Vagina (tissue), 2 donors: ENCODE measurements around the gene ALOX12B. TPM values are rescaled to one million over a fixed set of nuclear protein-coding genes. Genes with fewer than 3 reads are reported as not detected.

Source experiments
- DNase-seq, 2 donors: peaks; one replicate each; pipeline ENCODE4 v3.0.0-alpha.2; 2017; ENCODE audit errors: extremely low spot score in 2 of 2
- H3K27ac ChIP-seq: fragments of 200-600 bp; sonication (generic); one replicate; pipeline ENCODE4 v1.5.1; 2019
- H3K27me3 ChIP-seq: fragments of 200-600 bp; sonication (generic); one replicate; pipeline ENCODE4 v1.5.1; 2019
- H3K36me3 ChIP-seq, 2 donors: fragments of 200-600 bp; sonication (generic); one replicate each; pipeline ENCODE4 v1.5.1; 2017 to 2019
- H3K4me1 ChIP-seq: fragments of 200-600 bp; sonication (generic); one replicate; pipeline ENCODE4 v1.5.1; 2019
- H3K4me3 ChIP-seq, 2 donors: fragments of 200-600 bp; sonication (generic); 1 replicate in 1 of 2; 2 replicates in 1 of 2; pipeline ENCODE4 v1.5.1; 2016 to 2019
- H3K9me3 ChIP-seq: fragments of 200-600 bp; sonication (generic); one replicate; pipeline ENCODE4 v1.5.1; 2019
- CTCF ChIP-seq, 3 experiments: fragments of 450-650 bp in 2 of 3; fragments of 200-600 bp in 1 of 3; sonication (generic) in 1 of 3; IDR thresholded peaks; one replicate each; pipeline ENCODE4 v1.5.1; 2017 to 2019; ENCODE audit warnings: antibody characterized with exemption in 3 of 3, mild to moderate bottlenecking in 2 of 3, moderate library complexity in 2 of 3
- POLR2A ChIP-seq, 2 donors: fragments of 450-650 bp; IDR thresholded peaks; one replicate each; pipeline ENCODE4 v1.6.1; 2017; ENCODE audit warnings: antibody characterized with exemption in 2 of 2, mild to moderate bottlenecking in 2 of 2, moderate library complexity in 2 of 2
- POLR2AphosphoS5 ChIP-seq, 2 donors: sonication (generic); formaldehyde crosslinking; IDR thresholded peaks; one replicate each; pipeline ENCODE4 v1.9.0; 2017; ENCODE audit warnings: antibody characterized with exemption in 2 of 2, mild to moderate bottlenecking in 2 of 2, low read depth in 1 of 2; ENCODE audit not compliant: insufficient read depth in 1 of 2
- intact Hi-C: fragments of 100-400 bp; cut with DNase I; formaldehyde crosslinking; loops from one replicate; pipeline ENCODE4 v1.15.1; 2023
- total RNA-seq: library from RNA; depleted of rRNA; stranded (reverse); fragments of >200 nt; gene quantifications from one replicate; pipeline ENCODE4 v1.2.3, GENCODE V29; 2016

Gene ALOX12B
- total RNA-seq, 1 donor from 2014 or later, result 15.0 TPM

- intact Hi-C loops, result no loop called here
- no peak for TF ChIP-seq POLR2AphosphoS5 (IDR thresholded peaks at IDR 0.05; ENCODE audit: insufficient read depth in 1 of 2, low read depth in 1 of 2)
- TF ChIP-seq POLR2A (IDR thresholded peaks at IDR 0.05), result no peak
- TF ChIP-seq CTCF (IDR thresholded peaks at IDR 0.05), result no peak
- H3K36me3 ChIP-seq, result no peaks in the 10 kb centered on the region
- H3K9me3 ChIP-seq, result no peaks in the 10 kb centered on the region
- peaks cover 10% of the 10 kb centered on the region for H3K27me3 ChIP-seq
- no peak overlapping the region for H3K4me3 ChIP-seq
- DNase-seq, result no peak
- H3K4me1 ChIP-seq, result peaks cover 28% of the 10 kb centered on the region
- no peak overlapping the region for H3K27ac ChIP-seq
These were observed 13.0 kb downstream of the ALOX12B start for GRCh38 chr17:8074554-8074953.

- Histone ChIP-seq H3K27me3 (peaks cover 10% of the 10 kb centered on the region), H3K4me3 (peak overlapping the region in 1 of 2 donors; percentile 2), H3K9me3 (no peaks in the 10 kb centered on the region), H3K36me3 (no peaks in the 10 kb centered on the region), H3K4me1 (peaks cover 21% of the 10 kb centered on the region), H3K27ac (no peak overlapping the region)
- DNase-seq, result no peak
- intact Hi-C loops, result no loop called here
- TF ChIP-seq POLR2A (IDR thresholded peaks at IDR 0.05) (no peak), CTCF (IDR thresholded peaks at IDR 0.05) (peak in 2 of 3 experiments; percentile 51 to 60), POLR2AphosphoS5 (IDR thresholded peaks at IDR 0.05; ENCODE audit: insufficient read depth in 1 of 2, low read depth in 1 of 2) (no peak)
These were observed 13.7 kb downstream of the ALOX12B start for GRCh38 chr17:8073627-8074484.

GRCh38 chr17:8072729-8073461 is 14.6 kb downstream of the ALOX12B start:
- intact Hi-C loops, result no loop called here
- TF ChIP-seq POLR2AphosphoS5 (IDR thresholded peaks at IDR 0.05; ENCODE audit: insufficient read depth in 1 of 2, low read depth in 1 of 2) (no peak), POLR2A (IDR thresholded peaks at IDR 0.05) (no peak), CTCF (IDR thresholded peaks at IDR 0.05) (no peak)

GRCh38 chr17:8072341-8072728 is 15.2 kb downstream of the ALOX12B start:
- intact Hi-C loops, result no loop called here
- no peak for DNase-seq
- peaks cover 10% of the 10 kb centered on the region for H3K27me3 ChIP-seq

More at GRCh38 chr17:8072729-8073461, 14.6 kb downstream of the ALOX12B start:
- no peak for DNase-seq
- Histone ChIP-seq H3K27me3 (peaks cover 10% of the 10 kb centered on the region), H3K36me3 (no peaks in the 10 kb centered on the region), H3K4me3 (peak overlapping the region in 1 of 2 donors; percentile 2), H3K4me1 (peaks cover 20% of the 10 kb centered on the region), H3K9me3 (no peaks in the 10 kb centered on the region), H3K27ac (no peak overlapping the region)

More at GRCh38 chr17:8072341-8072728, 15.2 kb downstream of the ALOX12B start:
- Histone ChIP-seq H3K4me1 (peaks cover 20% of the 10 kb centered on the region), H3K36me3 (no peaks in the 10 kb centered on the region), H3K27ac (no peak overlapping the region), H3K9me3 (no peaks in the 10 kb centered on the region), H3K4me3 (no peak overlapping the region)
- TF ChIP-seq POLR2AphosphoS5 (IDR thresholded peaks at IDR 0.05; ENCODE audit: insufficient read depth in 1 of 2, low read depth in 1 of 2) (no peak), POLR2A (IDR thresholded peaks at IDR 0.05) (no peak), CTCF (IDR thresholded peaks at IDR 0.05) (no peak)
